ENCODE measurements around the gene DENND1A.

DNA sequence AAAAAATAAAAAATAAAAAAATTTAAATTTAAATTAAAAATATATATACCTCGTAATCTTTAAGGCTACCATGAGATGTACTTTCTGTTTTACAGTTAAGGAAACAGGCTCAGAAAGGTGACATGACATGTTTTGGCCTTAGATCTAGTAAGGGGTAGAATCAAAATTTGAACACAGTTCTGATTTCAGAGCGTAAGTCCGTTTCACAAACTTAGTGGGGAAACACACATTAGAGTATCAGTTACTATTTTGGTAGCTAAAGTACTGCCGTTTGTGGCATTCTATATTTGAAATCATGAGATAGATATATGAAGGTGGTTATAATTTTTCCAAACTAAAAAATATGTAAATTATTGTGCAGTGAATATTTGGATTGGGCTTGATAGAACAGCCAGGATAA, 186.2 kb downstream of the DENND1A start:
- TF ChIP-seq GATA2 (IDR thresholded peaks at IDR 0.05; ENCODE audit: low read depth, low read length) (no peak), GATA3 (IDR thresholded peaks at IDR 0.05; ENCODE audit: low read depth, low read length) (no peak)

Measured in SH-SY5Y (cell line).